ENCODE data around the gene KBTBD6. TPM values are rescaled to one million over a fixed set of nuclear protein-coding genes. Genes with fewer than 3 reads are reported as not detected.
"Not testable (repeated sequence)": the region's sequence is repeated elsewhere in the genome, so short reads cannot be mapped to it uniquely, and the experiment has no call there.

Gene KBTBD6, protein sequence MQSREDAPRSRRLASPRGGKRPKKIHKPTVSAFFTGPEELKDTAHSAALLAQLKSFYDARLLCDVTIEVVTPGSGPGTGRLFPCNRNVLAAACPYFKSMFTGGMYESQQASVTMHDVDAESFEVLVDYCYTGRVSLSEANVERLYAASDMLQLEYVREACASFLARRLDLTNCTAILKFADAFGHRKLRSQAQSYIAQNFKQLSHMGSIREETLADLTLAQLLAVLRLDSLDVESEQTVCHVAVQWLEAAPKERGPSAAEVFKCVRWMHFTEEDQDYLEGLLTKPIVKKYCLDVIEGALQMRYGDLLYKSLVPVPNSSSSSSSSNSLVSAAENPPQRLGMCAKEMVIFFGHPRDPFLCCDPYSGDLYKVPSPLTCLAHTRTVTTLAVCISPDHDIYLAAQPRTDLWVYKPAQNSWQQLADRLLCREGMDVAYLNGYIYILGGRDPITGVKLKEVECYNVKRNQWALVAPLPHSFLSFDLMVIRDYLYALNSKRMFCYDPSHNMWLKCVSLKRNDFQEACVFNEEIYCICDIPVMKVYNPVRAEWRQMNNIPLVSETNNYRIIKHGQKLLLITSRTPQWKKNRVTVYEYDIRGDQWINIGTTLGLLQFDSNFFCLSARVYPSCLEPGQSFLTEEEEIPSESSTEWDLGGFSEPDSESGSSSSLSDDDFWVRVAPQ
- total RNA-seq: 2.0 TPM

- Histone ChIP-seq H3K4me1 (peaks cover 0 to 10% of the 10 kb centered on the region in 2 donors), H3K36me3 (no peaks in the 10 kb centered on the region), H3K27ac (peak within 1 kb of the TSS; percentile 76 to 77), H3K4me3 (peak within 1 kb of the TSS; percentile 77 to 83), H3K9me3 (no peaks in the 10 kb centered on the region), H3K27me3 (no peaks in the 10 kb centered on the region)
- DNase-seq (ENCODE audit: low spot score in 2 of 2): peak; percentile 92 to 98
- TF ChIP-seq, protein P1, sequence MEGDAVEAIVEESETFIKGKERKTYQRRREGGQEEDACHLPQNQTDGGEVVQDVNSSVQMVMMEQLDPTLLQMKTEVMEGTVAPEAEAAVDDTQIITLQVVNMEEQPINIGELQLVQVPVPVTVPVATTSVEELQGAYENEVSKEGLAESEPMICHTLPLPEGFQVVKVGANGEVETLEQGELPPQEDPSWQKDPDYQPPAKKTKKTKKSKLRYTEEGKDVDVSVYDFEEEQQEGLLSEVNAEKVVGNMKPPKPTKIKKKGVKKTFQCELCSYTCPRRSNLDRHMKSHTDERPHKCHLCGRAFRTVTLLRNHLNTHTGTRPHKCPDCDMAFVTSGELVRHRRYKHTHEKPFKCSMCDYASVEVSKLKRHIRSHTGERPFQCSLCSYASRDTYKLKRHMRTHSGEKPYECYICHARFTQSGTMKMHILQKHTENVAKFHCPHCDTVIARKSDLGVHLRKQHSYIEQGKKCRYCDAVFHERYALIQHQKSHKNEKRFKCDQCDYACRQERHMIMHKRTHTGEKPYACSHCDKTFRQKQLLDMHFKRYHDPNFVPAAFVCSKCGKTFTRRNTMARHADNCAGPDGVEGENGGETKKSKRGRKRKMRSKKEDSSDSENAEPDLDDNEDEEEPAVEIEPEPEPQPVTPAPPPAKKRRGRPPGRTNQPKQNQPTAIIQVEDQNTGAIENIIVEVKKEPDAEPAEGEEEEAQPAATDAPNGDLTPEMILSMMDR (IDR thresholded peaks at IDR 0.05): no peak
- intact Hi-C loops (cut with DNase I): loop anchor here (1.0 to 10.0 kb wide), 4 partner anchors 62 to 208 kb away; partner anchors contain the start of genes KBTBD7, MTRF1 and WBP4
Observed at GRCh38 chr13:41132512-41133152, at the start of gene KBTBD6. Gene KBTBD6, minus strand, starts transcription at chr13:41132802. Its CDS starts 291 bp downstream, at chr13:41132511.

DNA sequence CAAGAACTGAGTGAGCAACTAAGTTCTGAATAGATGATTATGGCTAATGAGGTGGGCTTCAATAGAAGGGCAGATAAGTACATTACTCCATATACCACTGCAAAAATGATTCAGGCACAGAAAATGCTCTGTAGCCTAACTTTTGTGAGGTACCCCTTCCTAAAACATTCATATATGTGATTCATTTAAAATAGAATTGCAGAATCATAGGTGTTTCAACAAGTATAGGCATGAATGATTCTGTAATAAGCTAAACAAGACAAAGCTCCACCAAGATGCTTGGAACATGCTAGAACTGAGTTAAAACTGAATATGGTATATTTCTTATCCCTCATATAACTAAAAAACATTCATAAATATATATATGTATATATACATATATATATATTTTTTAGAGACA, 49.6 kb upstream of the KBTBD6 start:
- H3K27me3 ChIP-seq: no peaks in the 10 kb centered on the region
- no peaks in the 10 kb centered on the region for H3K36me3 ChIP-seq
- intact Hi-C loops (cut with DNase I): no loop called here
- DNase-seq (ENCODE audit: low spot score in 2 of 2): no peak
- TF ChIP-seq, protein P1 (IDR thresholded peaks at IDR 0.05): no peak
- H3K9me3 ChIP-seq: no peaks in the 10 kb centered on the region
- H3K4me3 ChIP-seq: no peak overlapping the region
- no peaks in the 10 kb centered on the region for H3K4me1 ChIP-seq
- H3K27ac ChIP-seq: no peak overlapping the region

- no peaks in the 10 kb centered on the region for H3K4me1 ChIP-seq
- no peaks in the 10 kb centered on the region for H3K36me3 ChIP-seq
- DNase-seq (ENCODE audit: low spot score in 2 of 2): no peak
- H3K27ac ChIP-seq: no peak overlapping the region
- intact Hi-C loops (cut with DNase I): no loop called here
- H3K9me3 ChIP-seq: peaks cover 0 to 10% of the 10 kb centered on the region in 2 donors
- H3K4me3 ChIP-seq: no peak overlapping the region
- H3K27me3 ChIP-seq: no peaks in the 10 kb centered on the region
- TF ChIP-seq, protein P1 (IDR thresholded peaks at IDR 0.05): no peak
Observed at GRCh38 chr13:41179593-41180250, 47.1 kb upstream of the KBTBD6 start.

DNA sequence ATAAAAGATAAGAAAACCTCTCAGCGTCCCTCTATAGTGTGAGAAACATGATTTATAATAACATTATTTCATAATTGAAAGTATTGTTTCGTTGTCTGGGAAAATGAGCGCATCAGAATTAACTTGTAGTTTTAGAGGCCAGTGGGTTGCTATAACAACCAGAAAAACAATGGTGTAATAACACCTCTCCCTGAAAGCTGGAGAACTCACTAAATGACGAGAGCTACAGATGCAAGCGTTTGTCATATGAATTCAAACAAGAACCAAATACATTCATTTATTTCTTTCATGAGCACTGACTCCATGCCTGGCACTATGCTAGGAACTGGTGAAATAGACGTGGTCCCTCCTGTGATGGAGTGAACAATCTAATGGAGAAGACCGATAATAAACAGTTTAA, 45.4 kb upstream of the KBTBD6 start:
- no peak overlapping the region for H3K27ac ChIP-seq
- H3K9me3 ChIP-seq: peaks cover 0 to 10% of the 10 kb centered on the region in 2 donors
- H3K4me1 ChIP-seq: no peaks in the 10 kb centered on the region
- no peak overlapping the region for H3K4me3 ChIP-seq
- TF ChIP-seq, protein P1 (IDR thresholded peaks at IDR 0.05): no peak
- intact Hi-C loops (cut with DNase I): no loop called here
- H3K27me3 ChIP-seq: no peaks in the 10 kb centered on the region
- no peak for DNase-seq (ENCODE audit: low spot score in 2 of 2)
- no peaks in the 10 kb centered on the region for H3K36me3 ChIP-seq

DNA sequence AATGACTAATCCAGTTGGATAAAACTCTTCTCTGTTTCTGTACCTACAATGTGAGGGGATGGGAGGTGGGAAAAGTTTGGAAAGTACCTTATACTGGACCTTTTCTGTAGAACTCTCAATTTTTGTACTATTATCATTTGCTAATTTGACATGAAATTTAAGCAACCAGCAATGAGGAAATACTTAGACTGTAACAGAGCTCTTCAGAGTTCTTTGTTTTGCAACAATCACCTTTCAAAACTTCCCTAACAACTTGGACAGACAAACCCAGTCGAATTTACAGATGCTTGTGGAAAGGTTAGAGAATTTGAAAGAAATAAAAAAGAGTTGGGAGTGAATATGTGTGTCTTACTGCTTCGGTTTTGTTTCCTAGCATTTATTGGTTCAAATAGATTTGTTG, 45.0 kb upstream of the KBTBD6 start:
- Histone ChIP-seq H3K4me3 (no peak overlapping the region), H3K36me3 (no peaks in the 10 kb centered on the region), H3K4me1 (no peaks in the 10 kb centered on the region), H3K27ac (no peak overlapping the region), H3K9me3 (peaks cover 0 to 10% of the 10 kb centered on the region in 2 donors), H3K27me3 (no peaks in the 10 kb centered on the region)
- intact Hi-C loops (cut with DNase I): no loop called here
- TF ChIP-seq, protein P1 (IDR thresholded peaks at IDR 0.05): no peak
- DNase-seq (ENCODE audit: low spot score in 2 of 2): no peak

DNA sequence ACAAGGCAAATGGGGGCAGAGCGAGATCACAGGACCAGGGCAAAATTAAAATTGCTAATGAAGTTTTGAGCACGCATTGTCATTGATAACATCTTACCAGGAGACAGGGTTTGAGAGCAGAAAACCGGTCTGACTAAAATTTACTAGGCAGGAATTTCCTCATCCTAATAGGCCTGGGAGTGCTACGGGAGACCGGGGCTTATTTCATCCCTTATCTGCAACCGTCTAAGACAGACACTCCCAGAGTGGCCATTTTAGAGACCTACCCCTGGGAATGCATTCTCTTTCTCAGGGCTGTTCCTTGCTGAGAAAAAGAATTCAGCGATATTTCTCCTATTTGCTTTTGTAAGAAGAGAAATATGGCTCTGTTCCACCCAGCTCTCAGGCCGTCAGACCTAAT, 43.0 kb upstream of the KBTBD6 start:
- H3K4me3 ChIP-seq; H3K27me3 ChIP-seq; H3K4me1 ChIP-seq; H3K27ac ChIP-seq; intact Hi-C loops (cut with DNase I); H3K36me3 ChIP-seq; DNase-seq (ENCODE audit: low spot score in 2 of 2): not testable (repeated sequence)
- peaks cover 0 to 10% of the 10 kb centered on the region in 2 donors for H3K9me3 ChIP-seq

Data from ascending aorta (tissue), 2 donors.